Central memory CD8-positive, alpha-beta T cell (primary cell): Measurements from ENCODE around the gene OSBPL8.
A peak's percentile ranks its signal among the peaks of the same experiment; 100 is the strongest.
"Not testable (repeated sequence)": the region's sequence is repeated elsewhere in the genome, so short reads cannot be mapped to it uniquely, and the experiment has no call there.

Experiments used
- ATAC-seq: fragments of 150-1000 bp; cut with Tn5 transposase; replicated peaks from 2 replicates; pipeline ENCODE4 v1.10.0; 2022; ENCODE audit warnings: mild to moderate bottlenecking, moderate FRiP score, moderate number of reproducible peaks; ENCODE audit not compliant: poor library complexity, severe bottlenecking; ENCODE audit errors: extremely low read depth
- DNase-seq, 2 donors: peaks; one replicate each; pipeline ENCODE4 v3.0.0; 2021; ENCODE audit warnings: low spot score in 2 of 2
- H3K27ac Mint-ChIP-seq: one replicate; pipeline ENCODE4 v1.8.0; 2022; ENCODE audit warnings: low read depth, mild to moderate bottlenecking, moderate library complexity, mixed read lengths
- H3K27me3 Mint-ChIP-seq: one replicate; pipeline ENCODE4 v1.8.0; 2022; ENCODE audit warnings: mixed read lengths
- H3K36me3 Mint-ChIP-seq: one replicate; pipeline ENCODE4 v1.8.0; 2022; ENCODE audit warnings: mild to moderate bottlenecking, moderate library complexity, mixed read lengths; ENCODE audit not compliant: insufficient read depth
- H3K4me1 Mint-ChIP-seq: one replicate; pipeline ENCODE4 v1.8.0; 2022; ENCODE audit warnings: mixed read lengths
- H3K4me3 Mint-ChIP-seq: one replicate; pipeline ENCODE4 v1.8.0; 2022; ENCODE audit warnings: mild to moderate bottlenecking, moderate library complexity, mixed read lengths
- H3K9me3 Mint-ChIP-seq: one replicate; pipeline ENCODE4 v1.8.0; 2022; ENCODE audit warnings: mixed read lengths

Gene OSBPL8

GRCh38 chr12:76506149-76506548 lies 53.4 kb downstream of the OSBPL8 start:
- Mint-ChIP-seq H3K9me3 (no peaks in the 10 kb centered on the region), H3K27ac (peak overlapping the region; percentile 7), H3K4me3 (no peak overlapping the region), H3K36me3 (peaks cover 9% of the 10 kb centered on the region), H3K27me3 (no peaks in the 10 kb centered on the region), H3K4me1 (peaks cover 35% of the 10 kb centered on the region)
- DNase-seq = no peak
- ATAC-seq = no peak

- Mint-ChIP-seq H3K27ac (no peak overlapping the region), H3K27me3 (no peaks in the 10 kb centered on the region), H3K9me3 (no peaks in the 10 kb centered on the region), H3K4me1 (peaks cover 38% of the 10 kb centered on the region), H3K36me3 (peaks cover 9% of the 10 kb centered on the region), H3K4me3 (no peak overlapping the region)
- no peak for ATAC-seq
- DNase-seq = no peak
Observed at GRCh38 chr12:76505050-76505449, 54.5 kb downstream of the OSBPL8 start.

DNA sequence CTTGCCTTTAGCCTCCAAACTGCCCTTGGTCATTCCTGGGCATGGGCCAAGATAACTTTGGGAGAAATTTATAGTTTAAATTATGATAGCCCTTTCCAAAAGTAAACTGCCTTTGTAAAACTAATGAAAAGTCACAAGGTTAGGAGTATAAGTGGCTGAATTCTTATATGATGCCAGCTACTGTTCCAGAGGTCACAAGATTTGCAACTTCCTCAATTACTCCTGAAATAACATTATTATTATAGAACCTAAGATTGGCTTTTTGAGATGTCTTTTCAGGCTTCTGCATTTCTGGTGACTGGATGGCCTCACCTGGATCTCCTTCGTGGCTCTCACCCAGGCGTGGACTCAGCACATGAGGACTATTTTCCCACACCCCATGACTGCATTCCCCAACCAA lies 55.0 kb downstream of the OSBPL8 start:
- ATAC-seq (no peak), DNase-seq (no peak)
- peaks cover 9% of the 10 kb centered on the region for H3K36me3 Mint-ChIP-seq
- no peak overlapping the region for H3K4me3 Mint-ChIP-seq
- no peaks in the 10 kb centered on the region for H3K9me3 Mint-ChIP-seq
- H3K4me1 Mint-ChIP-seq = peaks cover 40% of the 10 kb centered on the region
- no peaks in the 10 kb centered on the region for H3K27me3 Mint-ChIP-seq
- H3K27ac Mint-ChIP-seq = no peak overlapping the region

- no peaks in the 10 kb centered on the region for H3K9me3 Mint-ChIP-seq
- DNase-seq (no peak), ATAC-seq (no peak)
- no peaks in the 10 kb centered on the region for H3K27me3 Mint-ChIP-seq
- H3K36me3 Mint-ChIP-seq = peaks cover 9% of the 10 kb centered on the region
- H3K4me3 Mint-ChIP-seq = no peak overlapping the region
- peaks cover 41% of the 10 kb centered on the region for H3K4me1 Mint-ChIP-seq
- no peak overlapping the region for H3K27ac Mint-ChIP-seq
Observed at GRCh38 chr12:76503957-76504356, 55.6 kb downstream of the OSBPL8 start.

DNA sequence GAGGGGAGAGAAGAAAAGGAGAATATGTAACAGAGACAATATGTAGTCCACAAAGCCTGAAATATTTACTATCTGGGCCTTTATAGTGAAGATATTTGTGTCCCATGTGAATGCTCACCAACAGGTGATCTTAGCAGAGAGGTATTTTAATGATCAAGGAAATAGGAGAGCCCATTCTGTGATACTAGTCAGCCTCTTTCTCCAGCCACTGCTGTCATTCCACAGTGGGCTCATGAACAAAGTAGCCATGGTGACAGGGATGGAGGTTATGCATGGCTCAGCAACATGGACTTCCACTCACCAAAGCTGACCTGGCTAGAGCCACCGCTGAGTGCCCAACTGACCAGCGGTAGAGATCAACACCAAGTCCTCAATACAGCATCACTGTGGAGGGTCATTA lies 58.2 kb downstream of the OSBPL8 start:
- no peak for ATAC-seq
- Mint-ChIP-seq H3K4me1 (peaks cover 41% of the 10 kb centered on the region), H3K9me3 (no peaks in the 10 kb centered on the region), H3K27ac (peak overlapping the region; percentile 18), H3K4me3 (no peak overlapping the region), H3K36me3 (peaks cover 9% of the 10 kb centered on the region), H3K27me3 (no peaks in the 10 kb centered on the region)
- DNase-seq = no peak

DNA sequence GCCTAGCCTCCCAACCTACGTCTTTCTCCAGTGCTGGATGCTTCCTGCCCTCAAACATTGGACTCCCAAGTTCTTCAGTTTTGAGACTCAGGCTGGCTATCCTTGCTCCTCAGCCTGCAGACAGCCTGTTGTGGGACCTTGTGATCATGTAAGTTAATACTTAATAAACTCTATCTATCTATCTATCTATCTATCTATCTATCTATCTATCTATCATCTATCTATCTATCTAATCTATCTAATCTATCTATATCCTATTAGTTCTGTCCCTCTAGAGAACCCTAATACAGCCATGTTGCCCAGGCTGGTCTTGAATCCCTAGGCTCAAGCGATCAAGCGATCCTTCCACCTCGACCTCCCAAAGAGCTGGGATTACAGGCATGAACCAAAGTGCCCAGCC lies 60.4 kb downstream of the OSBPL8 start:
- not testable (repeated sequence) for ATAC-seq, H3K36me3 Mint-ChIP-seq, H3K9me3 Mint-ChIP-seq, DNase-seq, H3K27ac Mint-ChIP-seq, H3K4me3 Mint-ChIP-seq, H3K27me3 Mint-ChIP-seq
- H3K4me1 Mint-ChIP-seq = peaks cover 42% of the 10 kb centered on the region

DNA sequence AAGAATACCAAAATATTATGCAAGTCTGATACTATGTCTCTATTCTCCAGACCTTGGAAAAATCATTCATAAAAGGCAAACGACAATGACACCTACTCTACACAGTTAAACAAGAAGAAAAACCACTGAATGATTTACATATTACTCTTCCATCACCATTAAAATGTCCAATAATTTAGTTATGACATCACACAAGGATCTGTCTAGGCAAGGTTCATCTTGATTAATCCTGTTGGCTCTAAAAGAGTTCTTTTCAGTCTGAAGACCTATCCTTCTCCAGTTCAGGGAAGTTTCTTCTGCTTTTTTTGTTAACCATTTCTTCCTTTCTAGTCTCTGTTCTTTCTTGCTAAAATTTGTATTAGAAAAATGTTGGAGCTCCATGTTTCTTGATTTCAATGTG lies 64.0 kb downstream of the OSBPL8 start:
- H3K4me1 Mint-ChIP-seq = peaks cover 40% of the 10 kb centered on the region
- H3K27ac Mint-ChIP-seq = peak overlapping the region; percentile 5
- no peak for DNase-seq
- H3K27me3 Mint-ChIP-seq = no peaks in the 10 kb centered on the region
- peaks cover 6% of the 10 kb centered on the region for H3K36me3 Mint-ChIP-seq
- H3K9me3 Mint-ChIP-seq = peaks cover 12% of the 10 kb centered on the region
- no peak for ATAC-seq
- H3K4me3 Mint-ChIP-seq = no peak overlapping the region

GRCh38 chr12:76491292-76491691 lies 68.3 kb downstream of the OSBPL8 start:
- Mint-ChIP-seq H3K36me3 (peaks cover 12% of the 10 kb centered on the region), H3K9me3 (peaks cover 12% of the 10 kb centered on the region), H3K4me1 (peaks cover 51% of the 10 kb centered on the region), H3K4me3 (no peak overlapping the region), H3K27me3 (no peaks in the 10 kb centered on the region), H3K27ac (no peak overlapping the region)
- ATAC-seq = no peak
- DNase-seq = no peak

DNA sequence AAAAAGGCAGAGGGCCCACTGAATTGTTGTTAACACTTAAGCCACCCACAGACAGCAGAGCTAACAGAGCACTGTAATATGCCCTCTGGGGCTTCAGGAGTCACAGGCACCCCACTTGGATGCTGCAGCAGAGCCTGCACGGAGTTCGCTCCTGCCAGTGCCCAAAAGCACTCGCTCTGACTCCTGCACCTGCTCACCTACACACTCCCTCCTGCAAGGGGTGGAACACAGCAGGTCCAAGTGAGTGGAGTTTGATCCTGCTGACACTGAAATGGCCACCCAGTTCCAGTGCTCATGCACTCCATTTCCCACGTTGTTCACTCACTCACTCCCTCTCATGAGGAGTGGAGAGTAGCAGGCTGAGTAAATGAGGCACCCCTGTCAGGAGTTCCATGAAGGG lies 68.8 kb downstream of the OSBPL8 start:
- Mint-ChIP-seq H3K9me3 (peaks cover 12% of the 10 kb centered on the region), H3K4me1 (peaks cover 46% of the 10 kb centered on the region), H3K27me3 (no peaks in the 10 kb centered on the region), H3K4me3 (no peak overlapping the region), H3K27ac (no peak overlapping the region), H3K36me3 (peaks cover 12% of the 10 kb centered on the region)
- DNase-seq (no peak), ATAC-seq (no peak)

DNA sequence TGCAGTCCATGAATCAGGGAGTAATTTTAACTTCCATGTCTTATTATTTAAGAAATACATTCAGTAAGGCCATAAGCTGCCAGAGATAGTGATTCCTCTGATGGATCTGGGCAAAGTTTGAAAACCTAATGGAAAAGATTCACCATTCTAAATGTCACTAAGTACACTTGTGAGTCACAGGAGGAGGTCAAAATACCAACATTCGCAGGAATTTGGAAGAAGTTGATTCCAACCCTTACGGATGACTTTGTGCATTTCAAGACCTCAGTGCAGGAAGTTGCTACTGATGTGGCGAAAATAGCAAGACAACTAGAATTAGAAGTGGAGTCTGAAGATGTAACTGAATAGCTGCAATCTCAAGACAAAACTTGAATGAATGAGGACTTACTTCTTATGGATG lies 69.8 kb downstream of the OSBPL8 start:
- H3K4me3 Mint-ChIP-seq = no peak overlapping the region
- H3K27me3 Mint-ChIP-seq = no peaks in the 10 kb centered on the region
- H3K9me3 Mint-ChIP-seq = peaks cover 12% of the 10 kb centered on the region
- DNase-seq (no peak), ATAC-seq (no peak)
- peaks cover 44% of the 10 kb centered on the region for H3K4me1 Mint-ChIP-seq
- peak overlapping the region; percentile 32 for H3K27ac Mint-ChIP-seq
- peaks cover 12% of the 10 kb centered on the region for H3K36me3 Mint-ChIP-seq

DNA sequence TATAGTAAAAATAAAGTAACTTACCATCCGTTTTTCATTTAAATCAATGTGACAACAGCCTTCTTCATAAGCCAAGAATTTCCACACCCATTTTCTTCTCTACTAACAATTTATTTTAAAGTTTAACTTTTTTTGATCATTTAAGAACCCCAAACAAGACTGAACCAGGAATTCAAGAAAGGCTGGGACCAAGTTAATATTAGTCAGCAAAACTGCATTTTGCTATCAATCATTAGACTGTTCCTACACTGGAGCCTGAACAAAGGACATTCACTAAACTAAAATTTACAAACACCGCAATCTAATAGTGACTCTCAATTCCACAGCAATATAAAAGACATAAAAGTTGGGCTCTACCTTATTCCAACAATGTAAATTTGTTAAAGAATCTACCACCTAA lies 73.6 kb downstream of the OSBPL8 start:
- Mint-ChIP-seq H3K4me3 (no peak overlapping the region), H3K36me3 (peaks cover 16% of the 10 kb centered on the region), H3K9me3 (no peaks in the 10 kb centered on the region), H3K27me3 (no peaks in the 10 kb centered on the region), H3K27ac (peak overlapping the region; percentile 29), H3K4me1 (peaks cover 28% of the 10 kb centered on the region)
- no peak for DNase-seq
- no peak for ATAC-seq

- no peak for DNase-seq
- Mint-ChIP-seq H3K36me3 (peaks cover 8% of the 10 kb centered on the region), H3K27ac (no peak overlapping the region), H3K4me3 (no peak overlapping the region), H3K27me3 (no peaks in the 10 kb centered on the region), H3K9me3 (no peaks in the 10 kb centered on the region), H3K4me1 (peaks cover 27% of the 10 kb centered on the region)
- ATAC-seq = no peak
Observed at GRCh38 chr12:76480796-76481195, 78.8 kb downstream of the OSBPL8 start.

DNA sequence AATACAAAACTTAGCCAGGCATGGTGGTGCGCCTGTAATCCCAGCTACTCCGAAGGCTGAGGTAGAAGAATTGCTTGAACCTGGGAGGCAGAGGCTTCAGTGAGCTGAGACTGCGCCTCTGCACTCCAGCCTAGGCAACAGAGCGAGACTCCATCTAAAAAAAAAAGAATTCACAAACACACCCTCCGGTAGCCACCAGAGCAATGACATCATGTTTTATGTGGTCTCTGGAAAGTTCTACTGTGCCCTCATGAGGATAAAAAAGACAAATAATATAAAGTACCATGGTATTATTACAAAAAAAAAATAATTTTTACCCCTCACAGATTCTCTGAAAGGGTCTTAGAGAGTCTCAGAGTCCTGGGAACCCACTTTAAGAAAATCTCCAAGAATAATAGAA lies 81.5 kb downstream of the OSBPL8 start:
- Mint-ChIP-seq H3K27ac (no peak overlapping the region), H3K4me1 (peaks cover 36% of the 10 kb centered on the region), H3K27me3 (no peaks in the 10 kb centered on the region), H3K36me3 (peaks cover 5% of the 10 kb centered on the region), H3K4me3 (no peak overlapping the region), H3K9me3 (no peaks in the 10 kb centered on the region)
- ATAC-seq (no peak), DNase-seq (no peak)

GRCh38 chr12:76472862-76473261 lies 86.7 kb downstream of the OSBPL8 start:
- not testable (repeated sequence) for H3K27ac Mint-ChIP-seq, ATAC-seq, H3K36me3 Mint-ChIP-seq, DNase-seq, H3K27me3 Mint-ChIP-seq, H3K4me3 Mint-ChIP-seq, H3K9me3 Mint-ChIP-seq
- peaks cover 23% of the 10 kb centered on the region for H3K4me1 Mint-ChIP-seq
